Fibroblast of skin of back (primary cell): ENCODE results near the gene VSIG8. TPM values are rescaled to one million over a fixed set of nuclear protein-coding genes. Genes with fewer than 3 reads are reported as not detected.
"Not testable (repeated sequence)": the region's sequence is repeated elsewhere in the genome, so short reads cannot be mapped to it uniquely, and the experiment has no call there.

Experiments used
- DNase-seq: peaks from one replicate; pipeline ENCODE4 v3.0.0-alpha.2; 2013
- polyA plus RNA-seq, 2 experiments: library from polyadenylated mRNA; unstranded; fragments of 120-200 nt; gene quantifications; one replicate each; pipeline ENCODE4 v1.2.1, GENCODE V29; 2013; ENCODE audit not compliant: insufficient read length in 2 of 2

The VSIG8 gene
- 0.18 TPM for polyA plus RNA-seq (2013, experiment 1 of 2; ENCODE audit: insufficient read length)
- polyA plus RNA-seq (2013, experiment 2 of 2; ENCODE audit: insufficient read length) = not detected

- no peak for DNase-seq
These were observed at the start of gene VSIG8 for GRCh38 chr1:159862557-159862956. TSS of gene VSIG8 (minus strand) at chr1:159862657. CDS start at chr1:159862521, 136 bp downstream.

DNA sequence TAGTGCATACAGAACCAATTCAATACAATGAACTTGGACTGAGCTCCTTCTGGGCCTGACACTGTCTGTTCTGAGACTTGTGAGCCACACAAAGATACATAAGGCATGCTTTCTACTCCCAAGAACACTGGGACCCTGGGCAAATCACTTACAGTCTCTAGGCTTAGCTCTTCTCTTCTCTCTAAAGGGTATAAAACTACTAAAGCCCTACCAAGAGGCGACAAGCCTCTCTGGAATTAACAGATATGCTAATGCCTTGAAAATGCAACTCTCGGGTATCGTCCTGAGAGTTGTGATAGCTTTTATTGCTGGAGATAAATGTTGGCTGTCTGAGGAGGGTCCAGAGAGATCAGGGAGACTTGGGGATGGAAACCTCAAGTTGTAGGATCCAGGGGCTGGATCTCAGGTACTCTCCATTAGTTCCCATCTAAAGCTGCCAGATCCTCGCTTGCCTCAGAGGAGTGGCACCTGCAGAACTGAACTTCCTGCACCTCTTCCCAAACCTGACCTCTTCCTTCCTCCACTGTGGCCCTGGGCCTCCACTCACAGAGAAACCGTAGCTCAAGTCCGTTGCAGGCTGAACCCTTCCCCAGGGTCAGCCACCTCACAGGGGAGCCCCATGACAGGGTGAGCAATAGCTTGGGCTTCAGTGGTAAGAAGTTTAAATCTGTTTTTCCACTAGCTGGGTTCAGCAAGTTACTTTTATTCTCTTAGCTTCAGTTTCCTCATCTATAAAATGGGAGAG lies 49.0 kb upstream of the VSIG8 start:
- DNase-seq = no peak

GRCh38 chr1:159908031-159908940 lies 45.8 kb upstream of the VSIG8 start:
- DNase-seq = no peak

DNA sequence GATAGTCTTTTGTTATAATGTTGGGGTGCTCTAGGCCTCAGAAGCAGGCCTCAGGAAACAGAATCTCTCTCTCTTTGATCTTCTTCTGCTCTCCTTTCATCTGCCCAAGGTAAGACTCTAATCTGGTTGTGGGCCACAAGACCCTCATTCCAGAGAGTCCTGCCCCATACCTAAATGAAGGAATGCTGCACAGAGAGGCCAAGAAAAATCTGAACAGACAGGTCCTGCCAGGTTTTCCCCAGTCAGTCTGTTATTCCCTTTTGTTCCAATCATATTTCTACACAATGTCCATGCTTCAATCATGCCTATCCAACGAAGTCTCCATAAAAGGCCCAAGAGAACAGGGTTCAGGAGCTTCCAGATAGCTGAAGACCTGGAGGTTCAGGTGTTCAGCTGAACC lies 44.5 kb upstream of the VSIG8 start:
- DNase-seq = no peak

DNA sequence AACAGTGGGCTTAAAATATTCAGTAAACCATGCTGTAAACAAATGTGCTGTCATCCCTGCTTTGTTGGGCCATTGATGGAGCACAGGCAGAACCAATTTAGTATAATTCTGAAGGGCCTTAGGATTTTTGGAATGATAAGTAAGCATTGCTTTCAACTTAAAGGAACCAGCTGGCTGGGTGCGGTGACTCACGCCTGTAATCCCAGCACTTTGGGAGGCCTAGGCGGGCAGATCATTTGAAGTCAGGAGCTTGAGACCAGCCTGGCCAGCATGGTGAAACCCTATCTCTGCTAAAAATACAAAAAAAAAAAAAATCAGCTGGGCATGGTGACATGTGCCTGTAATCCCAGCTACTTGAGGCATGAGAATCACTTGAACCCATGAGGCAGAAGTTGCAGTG lies 41.6 kb upstream of the VSIG8 start:
- not testable (repeated sequence) for DNase-seq

GRCh38 chr1:159902541-159902940 lies 40.1 kb upstream of the VSIG8 start:
- no peak for DNase-seq

GRCh38 chr1:159900755-159901360 lies 38.4 kb upstream of the VSIG8 start:
- no peak for DNase-seq

- peak; percentile 72 for DNase-seq
These were observed 37.7 kb upstream of the VSIG8 start, which contains the start of gene CFAP45 for GRCh38 chr1:159900086-159900680. TSS of gene CFAP45 (minus strand) at chr1:159900165. CDS start at chr1:159900098, 67 bp downstream.

DNA sequence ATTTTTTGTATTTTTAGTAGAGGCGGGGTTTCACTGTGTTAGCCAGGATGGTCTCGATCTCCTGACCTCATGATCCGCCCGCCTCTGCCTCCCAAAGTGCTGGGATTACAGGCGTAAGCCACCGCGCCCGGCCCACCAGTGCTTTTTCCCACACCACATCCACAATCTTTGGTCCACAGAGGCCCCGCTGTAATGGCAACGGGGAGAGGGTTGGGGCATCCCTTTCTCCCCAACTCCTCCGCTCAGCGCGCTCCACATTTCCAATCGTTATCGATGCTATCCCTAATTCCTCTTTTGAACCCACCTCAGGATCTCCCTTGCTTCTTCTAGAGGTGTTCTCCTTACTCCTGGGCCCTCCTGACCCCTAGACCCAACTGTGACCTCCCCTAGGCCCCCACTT lies 37.2 kb upstream of the VSIG8 start:
- DNase-seq = not testable (repeated sequence)

GRCh38 chr1:159898527-159898926 lies 36.1 kb upstream of the VSIG8 start:
- DNase-seq = no peak

DNA sequence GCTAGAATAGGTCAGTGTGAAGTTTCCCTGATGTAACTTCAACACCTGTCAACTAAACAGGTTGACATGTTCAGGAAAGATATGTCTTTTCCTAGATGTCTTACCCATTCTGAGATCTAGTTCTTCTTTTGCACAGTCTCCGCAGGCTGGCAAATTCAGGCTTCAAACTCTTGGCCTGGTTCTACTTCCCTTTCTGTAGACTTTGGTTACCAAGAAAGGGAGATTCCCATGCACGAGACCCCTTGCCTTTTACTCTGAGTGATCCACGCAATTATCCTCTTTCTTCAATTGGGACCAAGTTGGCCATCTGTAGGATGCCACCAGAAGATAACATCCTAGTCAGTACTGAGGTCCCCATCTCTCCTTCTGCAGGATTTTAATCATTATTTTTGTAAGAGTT lies 35.5 kb upstream of the VSIG8 start:
- no peak for DNase-seq

- DNase-seq = no peak
These were observed 34.1 kb upstream of the VSIG8 start for GRCh38 chr1:159896546-159896930.

DNA sequence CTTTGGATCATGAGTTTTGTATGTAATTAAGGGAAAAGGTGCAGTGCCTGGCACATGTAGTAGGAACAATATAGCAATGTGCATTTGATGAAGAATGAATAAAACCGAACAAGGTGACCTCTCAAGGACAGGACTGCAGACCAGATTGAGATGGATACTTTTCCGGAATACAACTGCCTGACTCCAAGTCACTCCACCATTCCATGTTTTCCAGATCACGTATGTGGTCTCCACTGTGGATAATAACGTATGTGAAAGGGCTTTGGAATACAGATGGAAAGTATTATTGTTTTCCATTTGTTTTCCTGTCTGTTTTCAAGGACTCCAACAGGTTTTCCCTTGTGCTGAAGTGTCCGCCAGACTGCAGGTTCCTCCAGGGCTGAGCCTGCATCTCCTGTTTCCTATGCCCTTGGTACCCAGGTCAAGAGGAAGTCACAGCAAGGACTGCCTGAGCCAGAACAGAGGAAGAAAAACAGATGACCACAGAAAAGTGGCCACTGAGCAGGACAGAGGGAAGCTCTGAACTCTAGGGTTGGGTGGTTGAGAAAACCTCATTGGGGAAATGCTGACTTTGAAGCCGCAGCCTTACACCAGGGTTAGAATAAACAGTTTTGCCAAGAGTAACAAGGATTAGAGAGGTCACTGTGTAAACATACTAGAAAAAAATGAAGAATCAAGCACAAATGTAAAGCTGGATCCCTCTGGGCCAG lies 33.5 kb upstream of the VSIG8 start:
- DNase-seq = peak; percentile 34

DNA sequence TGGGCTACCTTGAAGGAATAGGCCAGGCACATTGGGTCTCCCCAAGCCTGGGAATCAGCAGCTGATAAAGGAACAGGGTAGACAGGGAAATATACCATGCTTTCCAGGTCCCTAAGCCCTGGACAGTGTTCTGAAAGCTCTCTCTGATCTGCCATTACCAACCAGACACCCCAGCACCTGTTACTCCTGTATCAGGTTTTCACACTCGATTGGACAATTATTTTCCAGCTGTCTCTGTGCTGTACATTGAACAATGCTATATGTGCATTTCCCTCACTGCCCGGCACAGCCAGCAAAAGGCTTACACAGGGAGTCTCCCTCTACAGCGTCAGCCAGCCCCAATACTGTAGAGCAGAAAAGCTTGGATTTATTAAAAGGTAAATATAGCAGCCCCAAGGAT lies 32.8 kb upstream of the VSIG8 start:
- DNase-seq = no peak

GRCh38 chr1:159892944-159893343 lies 30.5 kb upstream of the VSIG8 start:
- DNase-seq = no peak

DNA sequence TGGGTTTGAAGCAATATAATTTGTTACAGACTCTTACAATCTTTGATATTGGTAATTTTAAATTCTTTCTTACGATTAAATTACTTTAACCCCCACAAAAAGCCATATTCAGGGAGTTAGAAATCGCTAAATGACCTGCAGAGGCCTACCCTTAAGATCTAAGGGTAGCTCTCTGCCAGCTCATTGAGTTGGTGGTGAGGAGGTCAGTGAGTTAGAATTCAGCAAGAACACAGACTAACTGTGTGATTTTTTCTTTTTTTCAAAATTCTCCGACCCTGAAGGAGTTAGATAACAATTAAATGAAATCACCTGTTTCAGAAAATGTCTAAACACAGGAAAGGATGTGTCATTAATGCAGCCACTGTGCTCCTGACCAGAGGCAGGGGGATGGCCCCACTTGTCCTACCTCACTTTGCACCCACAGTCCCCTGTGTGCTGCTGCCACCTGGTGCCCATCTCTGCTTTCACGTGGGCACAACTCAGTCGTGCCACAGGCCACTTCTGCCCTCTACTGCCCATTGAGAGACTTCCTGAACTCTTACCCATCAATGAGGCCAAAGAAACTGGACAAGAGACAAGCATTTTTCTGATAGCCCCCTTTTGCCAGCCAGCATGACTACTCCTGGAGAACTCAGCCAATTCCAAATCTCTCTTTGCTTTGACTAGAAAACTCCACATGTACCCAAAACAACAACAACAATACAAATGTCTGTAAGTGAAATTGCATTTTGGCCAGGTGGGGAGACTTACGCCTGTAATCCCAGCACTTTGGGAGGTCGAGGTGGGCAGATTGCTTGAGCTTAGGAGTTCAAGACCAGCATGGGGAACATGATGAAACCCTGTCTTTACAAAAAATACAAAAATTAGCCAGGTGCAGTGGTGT lies 29.1 kb upstream of the VSIG8 start:
- DNase-seq = peak; percentile 87

- DNase-seq = no peak
These were observed 27.9 kb upstream of the VSIG8 start for GRCh38 chr1:159890390-159890789.

DNA sequence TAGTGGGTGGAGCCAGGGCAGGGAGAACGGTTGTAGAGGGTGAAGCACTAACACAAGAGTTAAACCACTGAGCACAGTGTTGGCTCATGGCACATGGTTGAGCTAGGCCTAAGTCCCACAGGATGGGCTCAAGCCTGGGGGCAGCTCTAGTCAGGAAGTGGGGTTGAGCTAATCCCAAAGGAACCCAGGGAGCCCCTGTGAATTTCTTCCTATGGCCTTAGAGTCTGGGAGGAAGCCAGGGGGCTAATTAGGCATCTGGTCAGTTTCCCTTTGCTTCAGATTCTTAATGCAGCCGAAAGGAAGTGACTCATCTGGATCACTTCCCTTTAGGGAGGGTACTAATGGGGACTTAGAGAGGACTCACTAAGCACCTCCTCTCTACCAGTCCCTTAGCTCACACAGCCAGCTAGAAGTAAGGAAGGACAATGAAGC lies 27.4 kb upstream of the VSIG8 start:
- DNase-seq = peak; percentile 97

DNA sequence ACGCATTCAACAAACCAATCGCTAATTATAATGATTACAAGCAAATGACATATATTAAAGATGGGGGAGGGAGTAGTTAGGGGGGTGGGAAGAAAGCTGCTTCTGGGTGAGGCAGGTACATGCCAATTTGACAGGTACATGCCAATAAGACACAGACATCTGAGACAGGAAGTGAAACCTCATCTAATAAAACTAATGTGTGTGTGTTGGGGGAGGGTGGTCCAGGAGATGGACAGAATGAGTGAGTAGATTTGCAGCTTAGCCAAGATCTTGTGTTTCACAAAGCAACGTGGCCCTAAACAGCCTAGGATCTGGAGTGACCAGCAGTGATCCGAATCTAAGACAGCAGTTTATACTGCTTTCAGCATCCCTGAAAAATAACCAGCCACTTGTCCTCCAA lies 26.7 kb upstream of the VSIG8 start:
- DNase-seq = no peak

- no peak for DNase-seq
These were observed 21.8 kb upstream of the VSIG8 start for GRCh38 chr1:159884296-159884695.

GRCh38 chr1:159883134-159883533 lies 20.7 kb upstream of the VSIG8 start:
- no peak for DNase-seq
